Endothelial cell of umbilical vein (primary cell): ENCODE results near the gene MFGE8.

Experiments used
- POLR2A ChIP-seq: IDR thresholded peaks from 2 replicates; pipeline ENCODE4 v1.6.1; 2012; ENCODE audit warnings: low read depth, mild to moderate bottlenecking, control low read depth, low read length
- POLR2AphosphoS5 ChIP-seq: IDR thresholded peaks from 2 replicates; pipeline ENCODE4 v1.6.1; 2012; ENCODE audit warnings: low read depth, mild to moderate bottlenecking, control low read depth, low read length, moderate library complexity; ENCODE audit not compliant: insufficient read depth
- TF ChIP-seq, protein P1 (sequence below), 2 donors: IDR thresholded peaks; 1 replicate in 1 of 2; 2 replicates in 1 of 2; pipeline ENCODE4 v1.5.1; 2011; ENCODE audit warnings: low read length in 2 of 2, mild to moderate bottlenecking in 2 of 2, moderate library complexity in 2 of 2, control low read depth in 1 of 2, inconsistent platforms in 1 of 2, low read depth in 1 of 2; ENCODE audit not compliant: insufficient read depth in 1 of 2; ENCODE audit errors: extremely low read depth in 1 of 2

- TF ChIP-seq POLR2A (no peak), POLR2AphosphoS5 (no peak)
- TF ChIP-seq, protein P1, sequence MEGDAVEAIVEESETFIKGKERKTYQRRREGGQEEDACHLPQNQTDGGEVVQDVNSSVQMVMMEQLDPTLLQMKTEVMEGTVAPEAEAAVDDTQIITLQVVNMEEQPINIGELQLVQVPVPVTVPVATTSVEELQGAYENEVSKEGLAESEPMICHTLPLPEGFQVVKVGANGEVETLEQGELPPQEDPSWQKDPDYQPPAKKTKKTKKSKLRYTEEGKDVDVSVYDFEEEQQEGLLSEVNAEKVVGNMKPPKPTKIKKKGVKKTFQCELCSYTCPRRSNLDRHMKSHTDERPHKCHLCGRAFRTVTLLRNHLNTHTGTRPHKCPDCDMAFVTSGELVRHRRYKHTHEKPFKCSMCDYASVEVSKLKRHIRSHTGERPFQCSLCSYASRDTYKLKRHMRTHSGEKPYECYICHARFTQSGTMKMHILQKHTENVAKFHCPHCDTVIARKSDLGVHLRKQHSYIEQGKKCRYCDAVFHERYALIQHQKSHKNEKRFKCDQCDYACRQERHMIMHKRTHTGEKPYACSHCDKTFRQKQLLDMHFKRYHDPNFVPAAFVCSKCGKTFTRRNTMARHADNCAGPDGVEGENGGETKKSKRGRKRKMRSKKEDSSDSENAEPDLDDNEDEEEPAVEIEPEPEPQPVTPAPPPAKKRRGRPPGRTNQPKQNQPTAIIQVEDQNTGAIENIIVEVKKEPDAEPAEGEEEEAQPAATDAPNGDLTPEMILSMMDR (IDR thresholded peaks at IDR 0.05; ENCODE audit: extremely low read depth in 1 of 2, insufficient read depth in 1 of 2, low read depth in 1 of 2, low read length in 2 of 2): no peak
Observed at GRCh38 chr15:88864861-88865497, 48.2 kb downstream of the MFGE8 start.
